Measurements from ENCODE around the gene OR10G3.
"Not testable (repeated sequence)": the region's sequence is repeated elsewhere in the genome, so short reads cannot be mapped to it uniquely, and the experiment has no call there.

The OR10G3 gene

GRCh38 chr14:21579976-21580375, at the start of gene OR10G3:
Gene OR10G3, minus strand, starts transcription at chr14:21580076. Its CDS starts 9,332 bp downstream, at chr14:21570744.
- no peak for DNase-seq

- DNase-seq: no peak
These were observed 46.8 kb upstream of the OR10G3 start for GRCh38 chr14:21626491-21627230.

GRCh38 chr14:21617614-21618013, 37.7 kb upstream of the OR10G3 start:
- no peak for DNase-seq

- no peak for DNase-seq
These were observed 34.4 kb upstream of the OR10G3 start for GRCh38 chr14:21614240-21614639.

GRCh38 chr14:21612324-21612723, 32.4 kb upstream of the OR10G3 start:
- DNase-seq: no peak

GRCh38 chr14:21602181-21602580, 22.3 kb upstream of the OR10G3 start:
- DNase-seq: not testable (repeated sequence)

- no peak for DNase-seq
These were observed 9.4 kb upstream of the OR10G3 start for GRCh38 chr14:21589317-21589716.

- DNase-seq: no peak
These were observed 4.2 kb downstream of the OR10G3 start for GRCh38 chr14:21575661-21576060.

- DNase-seq: no peak
These were observed 7.3 kb downstream of the OR10G3 start for GRCh38 chr14:21572604-21573003.

- no peak for DNase-seq
These were observed 21.1 kb downstream of the OR10G3 start for GRCh38 chr14:21558703-21559170.

GRCh38 chr14:21557084-21557901, 22.6 kb downstream of the OR10G3 start:
- peak; percentile 67 for DNase-seq

- DNase-seq: no peak
These were observed 23.3 kb downstream of the OR10G3 start for GRCh38 chr14:21556378-21557083.

- DNase-seq: no peak
These were observed 26.6 kb downstream of the OR10G3 start for GRCh38 chr14:21553266-21553665.

- DNase-seq: not testable (repeated sequence)
These were observed 35.3 kb downstream of the OR10G3 start for GRCh38 chr14:21544588-21544987.

- no peak for DNase-seq
These were observed 35.9 kb downstream of the OR10G3 start for GRCh38 chr14:21543963-21544362.

GRCh38 chr14:21543521-21543960, 36.3 kb downstream of the OR10G3 start:
- DNase-seq: no peak

- no peak for DNase-seq
These were observed 38.3 kb downstream of the OR10G3 start for GRCh38 chr14:21541413-21542074.

- DNase-seq: no peak
These were observed 40.5 kb downstream of the OR10G3 start for GRCh38 chr14:21539189-21539940.

- DNase-seq: no peak
These were observed 42.8 kb downstream of the OR10G3 start for GRCh38 chr14:21537090-21537424.

GRCh38 chr14:21536418-21537089, 43.3 kb downstream of the OR10G3 start:
- no peak for DNase-seq

Data from NCI-H524 treated with DMSO at 0.1 percent for 48 hours (cell line).